Adrenal gland (tissue), 12 donors: Measurements from ENCODE around the gene EIF1AD. TPM values are rescaled to one million over a fixed set of nuclear protein-coding genes. Genes with fewer than 3 reads are reported as not detected.

ENCODE experiments used
- DNase-seq, 7 donors: peaks; one replicate each; pipeline ENCODE4 v3.0.0-alpha.2; 2019 to 2020
- H3K27ac ChIP-seq, 5 donors: fragments of 200-600 bp; sonication (generic) in 4 of 5; 1 replicate in 3 of 5; 2 replicates in 2 of 5; pipeline versions ENCODE4 v1.5.1 to v1.8.0; 2016 to 2020; ENCODE audit warnings: mild to moderate bottlenecking in 1 of 5
- H3K27me3 ChIP-seq: fragments of 200-600 bp; 2 replicates; pipeline ENCODE4 v1.8.0; 2021
- H3K36me3 ChIP-seq, 2 donors: fragments of 200-600 bp; replicated peaks in 1 of 2; 1 replicate in 1 of 2; 2 replicates in 1 of 2; pipeline versions ENCODE4 v1.5.1 to v1.8.0; 2018 to 2022
- H3K4me1 ChIP-seq, 2 donors: fragments of 200-600 bp; replicated peaks in 1 of 2; 1 replicate in 1 of 2; 2 replicates in 1 of 2; pipeline versions ENCODE4 v1.5.1 to v1.8.0; 2018 to 2021
- H3K4me3 ChIP-seq, 4 donors: fragments of 200-600 bp; sonication (generic) in 3 of 4; one replicate each; pipeline ENCODE4 v1.5.1; 2016 to 2018
- H3K9me3 ChIP-seq, 3 donors: fragments of 200-600 bp; sonication (generic) in 1 of 3; replicated peaks in 1 of 3; 1 replicate in 2 of 3; 2 replicates in 1 of 3; pipeline versions ENCODE4 v1.5.1 to v1.8.0; 2016 to 2021
- POLR2A ChIP-seq, 2 donors: fragments of 450-650 bp; IDR thresholded peaks; one replicate each; pipeline ENCODE4 v1.6.1; 2017; ENCODE audit warnings: antibody characterized with exemption in 2 of 2, mild to moderate bottlenecking in 2 of 2, moderate library complexity in 1 of 2
- WGBS, 4 donors: extraction: QIAGEN DNeasy Blood & Tissue Kit in 2 of 4; methylation state at CpG; one replicate each; pipeline versions ENCODE4 v1.1.5 to v1.1.7; 2013 to 2017; 5-methylcytosine and 5-hydroxymethylcytosine counted together
- intact Hi-C, 2 donors: fragments of 100-400 bp; cut with DNase I; formaldehyde crosslinking; loops; one replicate each; pipeline versions ENCODE4 v1.14.1 to v1.15.0; 2022 to 2023
- polyA plus RNA-seq, 3 donors: library from polyadenylated mRNA; stranded (reverse); fragments of 200-250 nt in 2 of 3; fragments of 350-450 nt in 1 of 3; fragmentation: Illumina TruSeq in 1 of 3; extraction: RNeasy Lipid Tissue Mini Kit (QIAGEN cat#74804) in 1 of 3; gene quantifications; one replicate each; pipeline ENCODE4 v1.2.3, GENCODE V29; 2013 to 2014
- total RNA-seq, 9 donors: library from RNA; depleted of rRNA in 4 of 9; stranded (reverse); fragments of >200 nt in 4 of 9; fragments of 120-200 nt in 1 of 9; fragmentation: NEBNext Ultra II Directional in 1 of 9; extraction: Animal tissue kit (Norgen Biotek cat#: 25700) in 1 of 9; gene quantifications; one replicate each; pipeline versions ENCODE4 v1.1.0 to v1.2.4, GENCODE V29; 2013 to 2023
- TF ChIP-seq, protein P1 (sequence below), 6 experiments: fragments of 450-650 bp in 4 of 6; fragments of 200-600 bp in 2 of 6; sonication (generic) in 1 of 6; IDR thresholded peaks; 1 replicate in 5 of 6; 2 replicates in 1 of 6; pipeline versions ENCODE4 v1.5.1 to v1.8.0; 2016 to 2021; ENCODE audit warnings: antibody characterized with exemption in 6 of 6, mild to moderate bottlenecking in 2 of 6, moderate library complexity in 1 of 6
- donor health status: healthy with polysubstance abuse.
- donor health status: Bipolar disorder and iron deficiency.
- donor health status: DM: yes; HTN: yes; CAD: no.
- donor health status: DM: no; HTN: no; CAD: no.
- donor health status: DM: no; HTN: no; CAD: no.
- donor health status: DM: yes; HTN: yes; CAD: no.

EIF1AD gene
- total and polyA plus RNA-seq, 12 donors: 15.5 to 49.0 (median 29.6) TPM

DNA sequence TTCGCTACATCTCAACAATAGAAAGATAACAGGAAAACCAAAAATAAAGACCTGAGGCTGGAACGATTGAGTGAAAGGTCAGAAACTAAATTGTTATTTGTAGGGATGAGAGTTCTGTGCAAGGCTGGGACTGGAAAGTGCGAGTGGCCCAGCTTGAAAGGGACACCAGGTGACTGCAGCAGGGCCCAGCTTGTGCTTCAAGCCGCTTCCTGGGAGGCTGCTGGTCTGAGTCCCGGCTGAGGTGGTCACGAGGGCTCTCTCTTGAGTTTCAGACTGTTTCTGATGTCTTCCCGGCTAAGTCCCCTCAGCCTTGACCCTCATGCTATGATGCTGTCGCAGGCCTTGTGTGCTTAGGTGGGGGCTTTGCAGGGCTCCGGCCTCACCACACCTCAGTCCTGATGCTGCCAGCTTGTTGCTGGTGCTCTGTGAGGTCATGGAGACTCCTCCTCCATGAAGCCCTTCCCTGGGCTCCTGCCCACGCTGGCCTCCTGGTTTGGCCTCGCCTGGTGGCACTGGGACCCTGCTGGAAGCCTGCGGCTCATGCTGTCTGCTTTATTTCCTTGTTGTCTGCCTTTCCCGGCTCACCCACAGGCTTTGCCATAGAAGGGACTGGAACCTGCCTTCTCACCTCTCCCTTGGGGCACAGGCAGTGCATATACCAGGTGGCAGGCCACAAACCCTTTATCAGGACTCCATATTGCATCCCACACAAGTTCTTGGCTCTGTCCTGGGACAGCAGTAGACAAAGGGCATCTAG is 4.4 kb upstream of the EIF1AD start:
- 79 to 87% (median 82%) methylated on average over 8 to 13 of the region's 13 CpGs for WGBS, 4 donors
- no peaks in the 10 kb centered on the region for H3K9me3 ChIP-seq
- peaks cover 0 to 15% of the 10 kb centered on the region in 2 donors for H3K36me3 ChIP-seq
- H3K4me3 ChIP-seq: no peak overlapping the region
- peaks cover under 1% of the 10 kb centered on the region for H3K27me3 ChIP-seq
- intact Hi-C loops: no loop called here
- no peak for DNase-seq
- TF ChIP-seq, protein P1, sequence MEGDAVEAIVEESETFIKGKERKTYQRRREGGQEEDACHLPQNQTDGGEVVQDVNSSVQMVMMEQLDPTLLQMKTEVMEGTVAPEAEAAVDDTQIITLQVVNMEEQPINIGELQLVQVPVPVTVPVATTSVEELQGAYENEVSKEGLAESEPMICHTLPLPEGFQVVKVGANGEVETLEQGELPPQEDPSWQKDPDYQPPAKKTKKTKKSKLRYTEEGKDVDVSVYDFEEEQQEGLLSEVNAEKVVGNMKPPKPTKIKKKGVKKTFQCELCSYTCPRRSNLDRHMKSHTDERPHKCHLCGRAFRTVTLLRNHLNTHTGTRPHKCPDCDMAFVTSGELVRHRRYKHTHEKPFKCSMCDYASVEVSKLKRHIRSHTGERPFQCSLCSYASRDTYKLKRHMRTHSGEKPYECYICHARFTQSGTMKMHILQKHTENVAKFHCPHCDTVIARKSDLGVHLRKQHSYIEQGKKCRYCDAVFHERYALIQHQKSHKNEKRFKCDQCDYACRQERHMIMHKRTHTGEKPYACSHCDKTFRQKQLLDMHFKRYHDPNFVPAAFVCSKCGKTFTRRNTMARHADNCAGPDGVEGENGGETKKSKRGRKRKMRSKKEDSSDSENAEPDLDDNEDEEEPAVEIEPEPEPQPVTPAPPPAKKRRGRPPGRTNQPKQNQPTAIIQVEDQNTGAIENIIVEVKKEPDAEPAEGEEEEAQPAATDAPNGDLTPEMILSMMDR (IDR thresholded peaks at IDR 0.05): no peak
- no peak for TF ChIP-seq POLR2A (IDR thresholded peaks at IDR 0.05)
- peak overlapping the region in 3 of 5 donors; percentile 45 to 91 (median 77) for H3K27ac ChIP-seq
- peaks cover 5 to 21% of the 10 kb centered on the region in 2 donors for H3K4me1 ChIP-seq

DNA sequence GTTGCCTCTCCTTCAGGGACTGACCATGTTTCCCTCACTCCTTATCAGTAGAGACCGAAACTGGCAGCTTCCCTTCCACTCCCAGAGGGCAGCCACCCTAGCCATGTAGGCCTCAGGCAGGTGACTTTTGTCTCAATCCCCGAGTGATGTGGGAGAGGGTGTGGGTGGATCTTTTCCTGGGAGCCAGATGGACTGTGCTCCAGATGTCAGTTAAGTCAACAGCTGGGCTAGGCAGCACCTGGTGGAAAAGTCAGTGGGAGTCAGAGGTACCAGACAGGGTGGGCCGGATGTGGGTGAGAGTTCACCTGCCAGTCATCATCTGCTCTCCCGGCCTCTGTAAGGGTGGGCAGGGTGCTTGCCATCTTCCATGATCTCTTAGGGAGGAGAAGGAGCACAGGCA is 2.2 kb upstream of the EIF1AD start:
- H3K4me3 ChIP-seq: no peak overlapping the region
- H3K27me3 ChIP-seq: no peaks in the 10 kb centered on the region
- no peak for DNase-seq
- TF ChIP-seq POLR2A (IDR thresholded peaks at IDR 0.05): no peak
- TF ChIP-seq, protein P1 (IDR thresholded peaks at IDR 0.05): no peak
- WGBS, 4 donors: 85 to 89% (median 87%) methylated on average over 4 of the region's 4 CpGs
- no peaks in the 10 kb centered on the region for H3K9me3 ChIP-seq
- H3K36me3 ChIP-seq: peaks cover 0 to 26% of the 10 kb centered on the region in 2 donors
- H3K4me1 ChIP-seq: peaks cover 5 to 33% of the 10 kb centered on the region in 2 donors
- no peak overlapping the region for H3K27ac ChIP-seq
- intact Hi-C loops: no loop called here

DNA sequence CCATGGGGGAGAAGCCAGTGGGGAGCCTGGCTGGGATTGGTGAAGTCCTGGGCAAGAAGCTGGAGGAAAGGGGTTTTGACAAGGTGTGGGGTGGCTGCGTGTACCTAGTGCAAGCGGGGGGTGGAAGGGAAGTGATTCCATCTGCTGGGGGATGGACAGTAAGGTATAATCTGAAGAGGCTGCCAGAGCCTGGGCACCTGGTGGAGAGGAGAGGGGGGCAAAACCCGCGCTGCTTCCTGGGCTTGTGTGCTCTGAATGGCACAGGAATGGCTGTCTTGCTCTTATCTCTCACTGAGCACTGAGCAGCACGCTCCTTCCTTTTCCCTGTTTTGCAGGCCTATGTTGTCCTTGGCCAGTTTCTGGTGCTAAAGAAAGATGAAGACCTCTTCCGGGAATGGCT is 1.3 kb upstream of the EIF1AD start:
- Histone ChIP-seq H3K9me3 (no peaks in the 10 kb centered on the region), H3K36me3 (peaks cover 0 to 35% of the 10 kb centered on the region in 2 donors), H3K4me3 (peak overlapping the region in 2 of 4 donors; percentile 56 to 91), H3K27me3 (no peaks in the 10 kb centered on the region), H3K27ac (peak overlapping the region; percentile 48 to 96 (median 94)), H3K4me1 (peaks cover 5 to 33% of the 10 kb centered on the region in 2 donors)
- TF ChIP-seq POLR2A (IDR thresholded peaks at IDR 0.05): no peak
- TF ChIP-seq, protein P1 (IDR thresholded peaks at IDR 0.05): no peak
- intact Hi-C loops: no loop called here
- 57 to 76% (median 64%) methylated on average over 6 of the region's 6 CpGs for WGBS, 4 donors
- DNase-seq: no peak

DNA sequence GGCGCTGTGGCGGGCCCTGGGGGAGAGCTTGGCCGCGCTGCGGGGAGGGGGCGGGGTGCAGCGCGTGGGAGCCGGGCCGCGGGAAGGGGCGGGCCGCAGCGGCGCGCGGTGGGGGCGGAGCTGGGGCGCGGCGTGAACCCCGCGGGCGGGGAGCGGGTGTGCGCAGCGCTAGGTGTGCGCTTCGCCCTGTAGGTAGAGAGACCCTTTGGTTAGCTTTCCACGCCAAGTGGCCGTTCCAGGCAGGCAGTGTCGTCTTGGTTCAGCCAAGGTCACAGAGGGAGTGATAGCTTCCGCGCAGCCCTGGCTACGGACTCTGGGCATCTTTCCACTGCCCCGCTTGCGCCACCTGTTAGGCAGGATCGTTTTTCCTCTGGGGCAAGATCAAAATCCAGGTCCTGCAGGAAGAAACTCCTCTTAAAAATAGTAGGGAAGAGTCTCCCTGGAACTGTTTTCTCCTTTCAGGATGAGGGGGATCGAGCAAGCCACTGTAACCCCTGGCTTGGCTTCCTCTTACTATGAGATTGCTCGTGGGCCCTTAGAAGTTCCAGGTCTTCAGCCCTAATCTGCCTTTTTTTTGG is 780 bp upstream of the EIF1AD start:
- Histone ChIP-seq H3K9me3 (no peaks in the 10 kb centered on the region), H3K4me1 (peaks cover 5 to 33% of the 10 kb centered on the region in 2 donors), H3K36me3 (peaks cover 0 to 40% of the 10 kb centered on the region in 2 donors), H3K4me3 (peak overlapping the region; percentile 56 to 98 (median 94)), H3K27ac (peak overlapping the region; percentile 91 to 96 (median 94)), H3K27me3 (no peaks in the 10 kb centered on the region)
- DNase-seq: peak; percentile 66 to 83 (median 81)
- TF ChIP-seq, protein P1 (IDR thresholded peaks at IDR 0.05): peak in 1 of 6 experiments; percentile 12
- no peak for TF ChIP-seq POLR2A (IDR thresholded peaks at IDR 0.05)
- 0 to 1% (median 0%) methylated on average over 7 to 40 of the region's 40 CpGs for WGBS, 4 donors
- intact Hi-C loops: no loop called here
